GM12865 (cell line): ENCODE data around the gene TUBA8.
"Not testable (repeated sequence)": the region's sequence is repeated elsewhere in the genome, so short reads cannot be mapped to it uniquely, and the experiment has no call there.

ENCODE experiments used
- DNase-seq: peaks from one replicate; pipeline ENCODE4 v3.0.0; 2010; ENCODE audit warnings: low read depth
- H3K4me3 ChIP-seq: 2 replicates; pipeline ENCODE4 v1.5.1; 2011; ENCODE audit warnings: mild to moderate bottlenecking, low read depth, low read length, control low read depth
- TF ChIP-seq, protein P1 (sequence below): IDR thresholded peaks from 2 replicates; pipeline ENCODE4 v1.5.1; 2011; ENCODE audit warnings: low read length, control low read depth, low read depth, inconsistent platforms; ENCODE audit not compliant: insufficient read depth; ENCODE audit errors: missing control alignments

Gene TUBA8

GRCh38 chr22:18121506-18121905 is 10.9 kb downstream of the TUBA8 start:
- TF ChIP-seq, protein P1, sequence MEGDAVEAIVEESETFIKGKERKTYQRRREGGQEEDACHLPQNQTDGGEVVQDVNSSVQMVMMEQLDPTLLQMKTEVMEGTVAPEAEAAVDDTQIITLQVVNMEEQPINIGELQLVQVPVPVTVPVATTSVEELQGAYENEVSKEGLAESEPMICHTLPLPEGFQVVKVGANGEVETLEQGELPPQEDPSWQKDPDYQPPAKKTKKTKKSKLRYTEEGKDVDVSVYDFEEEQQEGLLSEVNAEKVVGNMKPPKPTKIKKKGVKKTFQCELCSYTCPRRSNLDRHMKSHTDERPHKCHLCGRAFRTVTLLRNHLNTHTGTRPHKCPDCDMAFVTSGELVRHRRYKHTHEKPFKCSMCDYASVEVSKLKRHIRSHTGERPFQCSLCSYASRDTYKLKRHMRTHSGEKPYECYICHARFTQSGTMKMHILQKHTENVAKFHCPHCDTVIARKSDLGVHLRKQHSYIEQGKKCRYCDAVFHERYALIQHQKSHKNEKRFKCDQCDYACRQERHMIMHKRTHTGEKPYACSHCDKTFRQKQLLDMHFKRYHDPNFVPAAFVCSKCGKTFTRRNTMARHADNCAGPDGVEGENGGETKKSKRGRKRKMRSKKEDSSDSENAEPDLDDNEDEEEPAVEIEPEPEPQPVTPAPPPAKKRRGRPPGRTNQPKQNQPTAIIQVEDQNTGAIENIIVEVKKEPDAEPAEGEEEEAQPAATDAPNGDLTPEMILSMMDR = no peak
- H3K4me3 ChIP-seq = no peak overlapping the region
- DNase-seq = no peak

- no peak overlapping the region for H3K4me3 ChIP-seq
- DNase-seq = no peak
- TF ChIP-seq, protein P1 = no peak
These were observed 11.4 kb downstream of the TUBA8 start for GRCh38 chr22:18121954-18122554.

GRCh38 chr22:18123476-18124025 is 12.9 kb downstream of the TUBA8 start:
- not testable (repeated sequence) for DNase-seq, H3K4me3 ChIP-seq

DNA sequence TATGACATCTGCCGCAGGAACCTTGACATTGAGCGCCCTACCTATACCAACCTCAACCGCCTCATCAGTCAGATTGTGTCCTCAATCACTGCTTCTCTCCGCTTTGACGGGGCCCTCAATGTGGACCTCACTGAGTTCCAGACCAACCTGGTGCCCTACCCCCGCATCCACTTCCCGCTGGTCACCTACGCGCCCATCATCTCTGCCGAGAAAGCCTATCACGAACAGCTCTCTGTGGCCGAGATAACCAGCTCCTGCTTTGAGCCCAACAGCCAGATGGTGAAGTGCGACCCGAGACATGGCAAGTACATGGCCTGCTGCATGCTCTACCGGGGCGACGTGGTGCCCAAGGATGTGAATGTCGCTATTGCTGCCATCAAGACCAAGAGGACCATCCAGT is 16.0 kb downstream of the TUBA8 start:
- TF ChIP-seq, protein P1 = no peak
- no peak for DNase-seq
- no peak overlapping the region for H3K4me3 ChIP-seq

GRCh38 chr22:18130018-18130417 is 19.4 kb downstream of the TUBA8 start:
- TF ChIP-seq, protein P1 = no peak
- DNase-seq = no peak
- H3K4me3 ChIP-seq = no peak overlapping the region

DNA sequence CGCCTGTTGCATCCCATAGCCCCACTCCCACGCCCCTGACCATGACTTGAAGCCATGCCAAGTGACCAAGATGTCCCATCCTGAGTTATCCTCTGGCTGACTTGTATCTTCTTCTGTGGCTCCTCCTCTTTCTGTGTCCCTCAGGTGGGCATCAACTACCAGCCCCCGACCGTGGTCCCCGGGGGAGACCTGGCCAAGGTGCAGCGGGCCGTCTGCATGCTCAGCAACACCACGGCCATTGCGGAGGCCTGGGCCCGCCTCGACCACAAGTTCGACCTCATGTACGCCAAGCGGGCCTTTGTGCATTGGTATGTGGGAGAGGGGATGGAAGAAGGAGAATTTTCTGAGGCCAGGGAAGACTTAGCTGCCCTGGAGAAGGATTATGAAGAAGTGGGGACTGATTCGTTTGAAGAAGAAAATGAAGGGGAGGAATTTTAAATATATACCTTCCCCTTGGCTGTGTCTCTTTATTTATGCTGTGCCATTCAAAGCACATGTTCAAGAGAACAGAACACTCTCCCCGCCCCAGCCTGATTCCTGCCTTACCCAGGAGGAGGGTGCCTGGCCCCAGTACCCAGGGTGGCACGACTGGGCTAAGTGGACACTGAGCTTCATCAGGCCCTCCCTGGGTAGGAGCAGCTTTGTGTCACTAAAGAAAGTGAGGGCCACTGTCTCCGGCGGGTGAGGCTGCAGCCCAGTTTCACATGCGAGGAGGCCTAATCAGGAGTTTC is 20.3 kb downstream of the TUBA8 start:
- DNase-seq = no peak

DNA sequence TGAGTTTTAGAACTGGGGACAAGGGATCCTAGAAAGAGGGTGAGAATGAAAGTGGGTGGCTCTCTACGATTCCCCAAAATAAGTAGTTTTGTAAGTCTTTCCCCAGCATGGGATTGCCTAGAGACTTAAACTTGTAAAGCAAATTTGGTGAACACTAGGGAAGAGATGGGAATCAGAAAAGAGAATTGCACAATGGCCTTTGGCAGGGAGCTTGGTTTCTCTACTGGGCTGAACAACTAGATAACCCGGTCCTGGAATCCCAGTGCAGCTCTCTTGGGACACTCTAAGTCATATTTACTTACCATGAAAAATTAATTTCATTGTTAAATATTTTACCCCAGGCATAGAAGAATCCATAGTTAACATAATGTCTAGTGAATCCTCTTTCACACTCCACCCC is 22.8 kb downstream of the TUBA8 start:
- DNase-seq = no peak
- TF ChIP-seq, protein P1 = no peak
- no peak overlapping the region for H3K4me3 ChIP-seq

More for the DNA sequence above, 20.3 kb downstream of the TUBA8 start:
- TF ChIP-seq, protein P1 = no peak
- no peak overlapping the region for H3K4me3 ChIP-seq
